GM21717 (cell line): Measurements from ENCODE around the gene CEP131.

Source experiments
- ATAC-seq: cut with Tn5 transposase; IDR thresholded peaks from one replicate; pipeline ENCODE4 v1.9.1; 2021; ENCODE audit warnings: mild to moderate bottlenecking, moderate library complexity; ENCODE audit not compliant: unreplicated experiment

Gene CEP131

GRCh38 chr17:81251709-81252301 lies 29.0 kb upstream of the CEP131 start:
- no peak for ATAC-seq

- ATAC-seq: no peak
Observed at GRCh38 chr17:81251094-81251708, 28.4 kb upstream of the CEP131 start.

GRCh38 chr17:81250286-81251093 lies 27.7 kb upstream of the CEP131 start:
- no peak for ATAC-seq

GRCh38 chr17:81249223-81250040 lies 26.7 kb upstream of the CEP131 start:
- no peak for ATAC-seq

- ATAC-seq: no peak
Observed at GRCh38 chr17:81248649-81249048, 25.9 kb upstream of the CEP131 start.

- no peak for ATAC-seq
Observed at GRCh38 chr17:81247339-81247990, 24.7 kb upstream of the CEP131 start.

GRCh38 chr17:81246679-81247338 lies 24.0 kb upstream of the CEP131 start:
- ATAC-seq: no peak

GRCh38 chr17:81246343-81246670 lies 23.5 kb upstream of the CEP131 start:
- no peak for ATAC-seq

- ATAC-seq: no peak
Observed at GRCh38 chr17:81245665-81246342, 23.0 kb upstream of the CEP131 start.

GRCh38 chr17:81245024-81245664 lies 22.4 kb upstream of the CEP131 start:
- ATAC-seq: no peak

GRCh38 chr17:81244358-81245023 lies 21.7 kb upstream of the CEP131 start:
- no peak for ATAC-seq

- ATAC-seq: no peak
Observed at GRCh38 chr17:81243333-81243664, 20.5 kb upstream of the CEP131 start.

GRCh38 chr17:81242421-81243332 lies 19.9 kb upstream of the CEP131 start:
- ATAC-seq: no peak

- no peak for ATAC-seq
Observed at GRCh38 chr17:81241648-81242420, 19.1 kb upstream of the CEP131 start.

- no peak for ATAC-seq
Observed at GRCh38 chr17:81241203-81241602, 18.4 kb upstream of the CEP131 start.

- ATAC-seq: no peak
Observed at GRCh38 chr17:81240761-81241160, 18.0 kb upstream of the CEP131 start.
